Gastrocnemius medialis (tissue), 4 donors: ENCODE results near the gene ZBTB7C. TPM values are rescaled to one million over a fixed set of nuclear protein-coding genes. Genes with fewer than 3 reads are reported as not detected.

ENCODE experiments used
- ATAC-seq, 2 donors: fragments of 150-250 bp; one replicate each; pipeline ENCODE4 v1.9.1; 2016
- DNase-seq, 2 donors: peaks; one replicate each; pipeline ENCODE4 v3.0.0-alpha.2; 2019
- H3K27ac ChIP-seq, 4 donors: fragments of 200-600 bp; sonication (generic); 1 replicate in 1 of 4; 2 replicates in 3 of 4; pipeline ENCODE4 v1.5.1; 2016 to 2018; ENCODE audit warnings: mild to moderate bottlenecking in 2 of 4, moderate library complexity in 1 of 4
- H3K27me3 ChIP-seq, 3 donors: fragments of 200-600 bp; sonication (generic) in 2 of 3; 1 replicate in 1 of 3; 2 replicates in 2 of 3; pipeline versions ENCODE4 v1.5.1 to v1.6.0; 2016 to 2019; ENCODE audit warnings: mild to moderate bottlenecking in 1 of 3, moderate library complexity in 1 of 3
- H3K36me3 ChIP-seq, 2 donors: fragments of 200-600 bp; sonication (generic) in 1 of 2; one replicate each; pipeline ENCODE4 v1.5.1; 2017 to 2018
- H3K4me1 ChIP-seq, 2 donors: fragments of 200-600 bp; sonication (generic) in 1 of 2; one replicate each; pipeline ENCODE4 v1.5.1; 2016 to 2017; ENCODE audit warnings: mild to moderate bottlenecking in 2 of 2
- H3K4me3 ChIP-seq, 4 donors: fragments of 200-600 bp; sonication (generic) in 3 of 4; 1 replicate in 1 of 4; 2 replicates in 3 of 4; pipeline ENCODE4 v1.5.1; 2016 to 2019; ENCODE audit warnings: mild to moderate bottlenecking in 2 of 4
- H3K9me3 ChIP-seq, 3 donors: fragments of 200-600 bp; sonication (generic) in 2 of 3; 1 replicate in 1 of 3; 2 replicates in 2 of 3; pipeline ENCODE4 v1.5.1; 2016 to 2019
- CTCF ChIP-seq, 5 experiments: fragments of 450-650 bp in 3 of 5; fragments of 200-600 bp in 2 of 5; sonication (generic) in 2 of 5; IDR thresholded peaks in 4 of 5; conservative IDR thresholded peaks in 1 of 5; 1 replicate in 4 of 5; 2 replicates in 1 of 5; pipeline ENCODE4 v1.5.1; 2016 to 2019; ENCODE audit warnings: antibody characterized with exemption in 5 of 5, mild to moderate bottlenecking in 3 of 5, moderate library complexity in 3 of 5
- POLR2A ChIP-seq, 2 donors: fragments of 450-650 bp; IDR thresholded peaks; one replicate each; pipeline ENCODE4 v1.6.1; 2017; ENCODE audit warnings: antibody characterized with exemption in 2 of 2, mild to moderate bottlenecking in 2 of 2, moderate library complexity in 2 of 2
- in situ Hi-C, 4 donors: fragments of 200-750 bp; cut with MboI; loops; one replicate each; pipeline versions ENCODE4 v1.15.0 to v1.8.0; 2017; ENCODE audit warnings: low sequenced_read_pairs in 4 of 4
- intact Hi-C: fragments of 100-400 bp; cut with DNase I; formaldehyde crosslinking; loops from one replicate; pipeline ENCODE4 v1.15.1; 2023; ENCODE audit warnings: low total_unique reads
- total RNA-seq, 4 donors: library from RNA; depleted of rRNA; stranded (reverse); fragments of >200 nt; gene quantifications; one replicate each; pipeline versions ENCODE4 v1.1.0 to v1.2.3, GENCODE V29; 2016

The ZBTB7C gene
- total RNA-seq, 4 donors from 2014 or later: 0.53 to 12.3 (median 1.1) TPM

GRCh38 chr18:48339692-48340091 lies 69.5 kb downstream of the ZBTB7C start:
- Histone ChIP-seq H3K9me3 (no peaks in the 10 kb centered on the region), H3K36me3 (no peaks in the 10 kb centered on the region), H3K27ac (no peak overlapping the region), H3K4me3 (no peak overlapping the region), H3K4me1 (peaks cover 0 to 5% of the 10 kb centered on the region in 2 donors), H3K27me3 (no peaks in the 10 kb centered on the region)
- DNase-seq (no peak), ATAC-seq (no peak)
- intact Hi-C loops (loop anchor here (5.0 kb wide), 2 partner anchors 103 to 107 kb away; no protein-coding TSS in a partner anchor), in situ Hi-C loops (loop anchor here in 2 of 4 donors (10.0 kb wide), 3 partner anchors 105 to 305 kb away; no protein-coding TSS in a partner anchor)
- TF ChIP-seq POLR2A (IDR thresholded peaks at IDR 0.05) (no peak), CTCF (IDR thresholded peaks at IDR 0.05 in 4 of 5, conservative IDR thresholded peaks at IDR 0.05 in 1 of 5) (no peak)

- H3K4me3 ChIP-seq: no peak overlapping the region
- ATAC-seq: no peak
- H3K27me3 ChIP-seq: no peaks in the 10 kb centered on the region
- H3K4me1 ChIP-seq: peaks cover 0 to 5% of the 10 kb centered on the region in 2 donors
- no peaks in the 10 kb centered on the region for H3K9me3 ChIP-seq
- no peak for DNase-seq
- in situ Hi-C loops (no loop called here), intact Hi-C loops (no loop called here)
- no peaks in the 10 kb centered on the region for H3K36me3 ChIP-seq
- no peak for TF ChIP-seq CTCF (IDR thresholded peaks at IDR 0.05 in 4 of 5, conservative IDR thresholded peaks at IDR 0.05 in 1 of 5)
- TF ChIP-seq POLR2A (IDR thresholded peaks at IDR 0.05): no peak
- no peak overlapping the region for H3K27ac ChIP-seq
Observed at GRCh38 chr18:48338915-48339314, 70.3 kb downstream of the ZBTB7C start.

GRCh38 chr18:48337053-48337452 lies 72.1 kb downstream of the ZBTB7C start:
- ATAC-seq (no peak), DNase-seq (no peak)
- intact Hi-C loops: no loop called here
- no peak overlapping the region for H3K27ac ChIP-seq
- no peaks in the 10 kb centered on the region for H3K27me3 ChIP-seq
- TF ChIP-seq CTCF (IDR thresholded peaks at IDR 0.05 in 4 of 5, conservative IDR thresholded peaks at IDR 0.05 in 1 of 5) (no peak), POLR2A (IDR thresholded peaks at IDR 0.05) (no peak)
- in situ Hi-C loops: no loop called here
- H3K4me3 ChIP-seq: no peak overlapping the region
- no peaks in the 10 kb centered on the region for H3K4me1 ChIP-seq
- H3K9me3 ChIP-seq: no peaks in the 10 kb centered on the region
- no peaks in the 10 kb centered on the region for H3K36me3 ChIP-seq

DNA sequence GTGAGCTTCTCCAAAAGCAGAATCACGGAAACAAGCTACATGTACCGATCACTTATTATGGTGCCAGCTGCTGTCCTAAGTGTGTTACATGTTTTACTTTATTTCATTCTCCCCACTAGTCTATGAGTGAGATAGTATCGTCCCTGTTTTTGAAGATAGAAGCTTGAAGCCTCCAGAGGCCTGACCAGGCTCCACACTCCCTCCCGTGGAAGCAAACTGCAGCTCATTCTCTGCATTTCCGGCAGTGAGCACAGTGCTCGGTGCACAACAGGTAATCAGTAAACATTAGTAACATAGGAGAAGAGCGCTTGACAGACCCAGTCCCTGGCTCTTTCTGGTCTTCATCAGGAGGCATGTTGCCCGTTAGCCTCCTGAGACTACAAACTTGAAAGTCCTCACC lies 72.9 kb downstream of the ZBTB7C start:
- H3K4me1 ChIP-seq: no peaks in the 10 kb centered on the region
- H3K27ac ChIP-seq: no peak overlapping the region
- no peaks in the 10 kb centered on the region for H3K36me3 ChIP-seq
- no peak for TF ChIP-seq POLR2A (IDR thresholded peaks at IDR 0.05)
- TF ChIP-seq CTCF (IDR thresholded peaks at IDR 0.05 in 4 of 5, conservative IDR thresholded peaks at IDR 0.05 in 1 of 5): no peak
- no peaks in the 10 kb centered on the region for H3K27me3 ChIP-seq
- no peaks in the 10 kb centered on the region for H3K9me3 ChIP-seq
- intact Hi-C loops: no loop called here
- in situ Hi-C loops: no loop called here
- no peak overlapping the region for H3K4me3 ChIP-seq
- ATAC-seq (peak in 1 of 2 donors; percentile 41), DNase-seq (no peak)

GRCh38 chr18:48335829-48336228 lies 73.4 kb downstream of the ZBTB7C start:
- H3K36me3 ChIP-seq: no peaks in the 10 kb centered on the region
- in situ Hi-C loops: no loop called here
- intact Hi-C loops: no loop called here
- H3K9me3 ChIP-seq: no peaks in the 10 kb centered on the region
- no peaks in the 10 kb centered on the region for H3K4me1 ChIP-seq
- DNase-seq (no peak), ATAC-seq (peak in 1 of 2 donors; percentile 44)
- H3K27me3 ChIP-seq: no peaks in the 10 kb centered on the region
- no peak for TF ChIP-seq POLR2A (IDR thresholded peaks at IDR 0.05)
- no peak overlapping the region for H3K4me3 ChIP-seq
- no peak overlapping the region for H3K27ac ChIP-seq
